HG03159 (cell line): ENCODE data around the gene XXYLT1.
A peak's percentile ranks its signal among the peaks of the same experiment; 100 is the strongest.
"Not testable (repeated sequence)": the region's sequence is repeated elsewhere in the genome, so short reads cannot be mapped to it uniquely, and the experiment has no call there.

Source experiments
- ATAC-seq: cut with Tn5 transposase; IDR thresholded peaks from one replicate; pipeline ENCODE4 v1.9.1; 2021; ENCODE audit warnings: mild to moderate bottlenecking, moderate library complexity; ENCODE audit not compliant: unreplicated experiment

XXYLT1 gene

DNA sequence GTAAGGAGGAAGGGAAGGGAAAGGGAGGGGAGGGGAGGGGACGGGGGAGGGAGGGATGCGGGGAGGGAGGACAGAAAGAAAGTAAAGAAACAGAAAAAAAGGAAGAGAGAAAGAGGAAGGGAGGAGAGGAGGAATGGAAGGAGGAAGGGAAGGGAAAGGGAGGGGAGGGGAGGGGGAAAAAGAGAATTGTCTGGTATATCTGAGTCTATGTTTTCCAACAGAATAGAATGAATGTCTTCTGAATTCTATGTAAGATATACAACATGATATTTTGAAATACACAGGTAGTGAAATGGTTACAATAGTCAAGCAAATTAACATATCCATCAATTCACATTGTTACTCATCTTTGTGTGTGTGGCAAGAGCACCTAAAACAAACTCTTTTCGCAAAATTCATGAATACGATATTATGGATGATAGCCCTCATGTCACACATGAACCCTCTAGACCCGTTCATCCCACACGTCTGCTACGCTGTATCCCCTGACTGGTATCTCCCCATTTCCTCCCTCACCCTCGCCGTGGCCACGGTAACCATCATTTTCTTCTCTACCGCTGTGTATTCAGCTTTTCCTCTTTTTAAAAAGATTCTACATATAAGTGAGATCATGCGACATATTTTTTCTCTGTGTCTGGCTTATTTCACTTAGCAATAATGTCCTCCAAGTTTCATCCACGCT lies 168.9 kb downstream of the XXYLT1 start:
- ATAC-seq, result no peak

DNA sequence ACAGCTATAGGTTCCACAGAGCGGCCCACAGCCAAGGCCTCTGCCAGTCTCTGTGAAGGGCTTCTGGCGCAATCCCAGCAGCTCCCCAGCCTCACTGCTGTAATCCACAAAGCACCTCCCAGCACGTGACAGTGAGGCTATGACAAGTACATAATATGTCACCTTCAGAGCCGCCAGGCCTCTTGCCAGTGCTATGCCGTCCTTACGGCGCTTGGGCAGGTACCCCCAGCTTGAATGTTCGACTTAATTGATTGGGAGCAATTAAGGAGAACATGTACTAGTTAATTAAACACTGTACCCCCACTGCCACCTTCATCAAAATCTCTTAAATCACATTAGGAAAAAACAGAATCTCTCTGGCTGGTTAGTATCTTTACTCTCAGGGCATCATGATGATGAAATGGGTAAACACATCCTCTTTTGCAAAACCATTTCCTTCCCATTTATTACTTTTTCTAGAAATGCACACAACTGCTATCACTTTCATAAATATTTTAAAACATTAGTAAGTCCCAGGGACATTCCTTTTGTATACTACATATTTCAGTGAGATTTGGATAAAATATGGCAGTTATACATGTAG lies 169.9 kb downstream of the XXYLT1 start:
- peak; percentile 60 for ATAC-seq

DNA sequence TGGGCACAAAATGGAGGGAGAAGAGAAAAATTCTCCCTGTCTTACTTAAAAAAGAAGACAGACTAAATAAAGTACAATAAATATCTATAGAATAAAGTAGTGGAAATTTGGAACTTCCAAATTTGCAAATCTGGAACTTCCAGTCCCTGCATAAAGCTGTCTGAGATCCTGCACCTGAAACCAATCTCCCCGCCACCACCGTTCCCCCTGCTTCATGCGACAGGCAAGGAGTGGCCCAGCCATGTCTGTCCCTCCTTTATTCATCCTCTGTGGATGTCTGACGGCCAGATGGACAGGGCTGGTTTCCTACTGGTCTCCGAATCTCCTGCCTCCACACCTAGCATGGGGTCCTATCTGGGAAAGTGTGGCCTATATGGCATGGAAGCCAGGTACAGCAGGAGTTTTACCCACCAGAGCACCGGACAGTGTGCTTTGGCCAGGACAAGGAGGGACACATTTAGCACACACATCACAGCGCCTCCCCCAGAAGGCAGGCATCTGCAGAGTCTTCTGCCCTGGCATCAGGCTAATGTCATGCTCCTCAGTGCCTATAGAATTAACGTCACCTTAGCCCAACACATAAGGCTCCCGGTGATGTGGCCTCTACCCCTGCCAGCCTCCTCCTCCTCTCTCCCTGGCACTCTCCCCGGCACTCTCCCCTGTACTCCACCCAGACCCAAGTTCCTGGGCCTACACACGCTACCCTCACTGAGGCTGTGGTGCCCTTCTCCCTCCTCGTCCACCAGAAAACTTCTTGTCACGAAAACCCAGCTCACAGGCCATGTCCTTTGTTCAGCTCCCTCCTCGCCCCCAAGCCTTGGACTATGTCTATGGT lies 170.8 kb downstream of the XXYLT1 start:
- no peak for ATAC-seq

DNA sequence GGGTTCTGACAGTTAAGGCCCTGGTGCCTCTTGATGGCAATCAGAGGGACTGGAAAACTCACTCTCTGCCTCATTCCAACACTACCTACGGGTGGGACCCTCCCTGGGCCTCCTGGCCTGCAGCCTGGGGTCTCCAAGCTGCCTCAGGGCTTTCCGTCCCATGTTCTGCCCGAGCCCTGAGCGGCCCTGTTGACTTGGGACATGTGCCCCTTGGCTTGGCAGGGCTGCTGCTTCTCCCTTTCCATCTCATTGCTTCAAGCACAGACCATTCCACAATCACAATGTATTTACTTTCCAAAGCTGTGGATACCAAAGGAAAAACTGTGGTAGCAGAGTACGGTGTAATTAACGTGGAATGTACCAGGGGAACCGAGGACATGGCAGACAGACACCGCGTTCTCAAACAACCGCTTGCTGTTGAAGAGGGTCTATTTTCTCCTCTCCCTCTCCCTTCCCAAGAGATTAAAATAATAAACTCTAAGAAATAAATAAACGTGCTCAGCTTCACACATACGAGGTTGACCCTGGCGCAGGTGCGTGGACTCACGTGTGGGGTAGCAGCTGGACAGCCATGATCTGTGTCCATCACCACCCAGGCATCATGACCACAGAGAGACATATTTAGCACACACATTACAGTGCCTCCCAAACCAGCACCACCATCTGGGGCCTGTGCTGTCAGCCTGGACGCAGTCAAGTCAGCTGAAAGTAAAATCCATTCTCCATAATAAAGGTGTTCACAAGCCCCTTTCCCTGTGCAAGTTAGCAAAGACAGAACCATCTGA lies 172.0 kb downstream of the XXYLT1 start:
- no peak for ATAC-seq

DNA sequence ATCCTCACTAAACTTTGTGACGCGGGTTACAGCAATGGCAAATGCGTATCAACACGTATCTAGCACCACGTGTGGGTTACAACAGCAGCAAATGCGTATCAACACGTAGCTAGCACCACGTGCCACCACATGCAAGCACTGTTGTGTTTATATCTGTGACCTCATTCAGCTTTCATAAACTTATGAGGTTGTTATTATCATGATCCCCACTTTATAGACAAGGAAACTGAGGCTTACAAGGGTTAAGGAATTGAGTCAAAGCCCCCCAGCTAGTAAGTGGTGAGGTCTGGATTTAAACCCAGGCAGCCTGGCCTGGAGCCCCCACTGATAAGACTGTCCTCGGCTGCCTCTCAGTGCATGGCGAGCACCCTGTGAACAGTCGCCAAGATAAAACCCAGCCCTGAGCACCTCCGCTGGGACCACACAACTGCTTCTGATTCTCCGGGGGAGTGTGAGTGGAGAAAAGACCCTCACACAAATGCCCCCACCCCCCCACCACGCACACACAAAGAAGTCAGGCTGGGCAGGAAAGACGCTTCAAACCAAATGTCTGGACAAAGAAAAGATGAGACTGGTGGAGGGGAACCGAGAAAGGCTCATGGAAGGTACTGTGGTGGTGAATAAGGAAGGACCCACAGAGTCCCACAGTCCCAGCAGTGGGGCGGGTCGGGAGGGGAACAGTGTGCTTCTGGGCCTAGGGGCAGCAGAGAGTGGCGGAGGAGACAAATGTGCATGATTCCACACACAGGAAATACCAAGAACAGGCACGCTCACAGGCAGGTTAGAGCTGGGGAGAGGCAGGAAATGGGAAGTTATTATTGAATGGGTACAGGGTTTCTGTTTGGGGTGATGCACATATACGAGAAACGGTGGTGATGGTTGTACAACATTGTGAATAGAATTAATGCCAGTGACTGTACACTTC lies 173.4 kb downstream of the XXYLT1 start:
- no peak for ATAC-seq

DNA sequence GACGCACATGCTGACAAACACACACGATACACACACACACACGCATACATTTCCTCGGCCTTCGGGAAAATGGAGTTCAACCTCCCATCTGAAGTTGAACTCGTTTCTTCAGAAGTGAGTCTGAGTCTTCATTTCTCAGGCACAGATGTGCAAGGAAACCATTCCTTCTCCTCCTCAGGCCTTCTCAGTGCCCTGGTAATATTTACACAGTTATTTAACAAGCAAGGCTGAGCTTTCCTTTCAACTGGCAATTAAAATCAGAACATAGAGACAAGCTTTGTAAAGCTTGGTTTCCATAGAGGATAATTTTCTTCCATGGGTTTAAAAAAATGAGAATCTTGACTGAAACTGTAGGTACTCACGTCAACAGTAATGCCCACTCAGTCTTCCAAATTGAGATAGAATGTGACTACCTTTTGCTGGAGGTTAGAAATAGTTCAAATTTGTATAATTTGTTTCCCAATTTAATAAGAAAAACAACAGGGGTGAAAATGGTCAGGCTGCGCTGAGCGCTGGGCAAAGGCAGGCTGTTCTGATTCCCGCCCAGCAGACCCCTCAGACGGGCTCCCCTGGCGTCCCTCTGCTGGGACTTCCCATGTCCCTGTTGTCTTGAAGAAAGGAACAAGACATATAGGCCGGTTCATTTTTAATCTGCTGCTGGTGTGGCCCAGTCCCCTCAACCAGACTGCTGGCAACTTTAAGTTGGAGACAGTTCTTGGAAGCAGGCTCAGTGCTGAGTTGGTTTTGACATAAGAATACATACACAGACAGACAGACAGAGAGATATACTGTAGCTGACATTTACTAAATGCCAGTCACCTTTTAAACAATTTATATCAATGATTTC lies 174.3 kb downstream of the XXYLT1 start:
- no peak for ATAC-seq

DNA sequence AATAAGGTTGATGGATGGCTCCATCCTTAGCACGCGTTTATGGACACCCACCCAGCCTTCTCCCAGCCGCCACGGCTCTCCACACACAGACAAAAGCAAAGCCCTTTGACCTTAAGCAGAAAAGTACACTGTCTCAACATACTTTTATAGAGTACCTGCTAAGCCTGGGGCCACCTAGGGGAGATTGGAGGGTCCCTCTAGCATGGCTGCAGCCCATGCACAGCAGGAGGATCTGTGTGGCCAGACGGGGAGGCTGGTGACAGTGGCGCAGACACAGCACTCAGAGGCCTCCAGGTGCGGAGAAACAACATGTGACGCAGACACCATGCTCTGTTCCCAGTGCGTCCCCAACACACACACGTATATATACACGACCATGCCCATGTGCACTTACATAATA lies 174.9 kb downstream of the XXYLT1 start:
- no peak for ATAC-seq

DNA sequence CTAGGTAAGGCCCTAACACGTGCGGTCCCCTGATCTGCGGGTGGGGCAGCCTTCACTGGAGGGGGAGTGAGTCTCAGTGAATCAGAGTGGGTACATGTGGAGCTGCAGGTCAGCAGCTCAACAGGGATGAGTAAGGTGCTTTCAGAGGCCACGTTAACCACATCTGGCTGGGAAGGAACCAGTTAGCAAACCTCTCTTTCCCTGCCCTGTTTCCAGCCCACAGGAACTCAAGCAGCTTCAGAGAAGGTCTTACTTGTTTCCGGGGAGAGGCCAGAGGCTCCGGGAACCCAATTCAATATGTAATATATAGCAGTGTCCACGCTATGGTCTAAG lies 175.3 kb downstream of the XXYLT1 start:
- ATAC-seq, result no peak

DNA sequence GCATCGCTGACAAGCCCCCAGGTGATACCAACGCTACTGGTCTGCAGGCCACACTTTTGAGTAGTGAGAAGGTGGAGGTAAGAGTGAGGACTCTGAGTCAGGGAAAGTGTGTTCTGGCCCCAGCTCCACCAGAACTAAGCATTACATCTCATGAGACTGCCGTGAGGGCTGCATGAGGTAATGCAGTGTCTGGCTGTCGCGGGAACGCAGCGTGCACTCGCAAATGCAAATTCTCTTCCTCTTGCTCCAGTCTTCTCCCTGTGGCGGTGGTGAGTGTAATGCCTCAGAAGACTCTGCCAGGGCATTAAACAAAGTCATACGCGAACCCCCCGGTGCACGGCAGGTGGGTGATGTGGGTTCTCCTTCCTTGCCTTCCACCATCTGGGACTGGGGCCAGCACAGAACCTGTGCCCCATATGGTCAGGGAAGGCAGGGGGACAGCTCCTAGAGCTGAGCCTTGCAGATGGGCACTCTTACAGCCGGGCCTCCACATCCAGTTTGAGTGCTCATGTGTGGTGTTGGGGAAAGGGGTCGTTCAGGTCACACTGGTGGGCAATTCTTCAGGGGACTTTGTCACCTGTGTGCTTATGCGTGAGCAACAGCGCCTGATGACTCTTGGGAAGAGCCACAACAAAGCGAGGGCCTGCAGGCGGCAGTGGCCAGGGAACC lies 175.8 kb downstream of the XXYLT1 start:
- ATAC-seq, result peak; percentile 67

DNA sequence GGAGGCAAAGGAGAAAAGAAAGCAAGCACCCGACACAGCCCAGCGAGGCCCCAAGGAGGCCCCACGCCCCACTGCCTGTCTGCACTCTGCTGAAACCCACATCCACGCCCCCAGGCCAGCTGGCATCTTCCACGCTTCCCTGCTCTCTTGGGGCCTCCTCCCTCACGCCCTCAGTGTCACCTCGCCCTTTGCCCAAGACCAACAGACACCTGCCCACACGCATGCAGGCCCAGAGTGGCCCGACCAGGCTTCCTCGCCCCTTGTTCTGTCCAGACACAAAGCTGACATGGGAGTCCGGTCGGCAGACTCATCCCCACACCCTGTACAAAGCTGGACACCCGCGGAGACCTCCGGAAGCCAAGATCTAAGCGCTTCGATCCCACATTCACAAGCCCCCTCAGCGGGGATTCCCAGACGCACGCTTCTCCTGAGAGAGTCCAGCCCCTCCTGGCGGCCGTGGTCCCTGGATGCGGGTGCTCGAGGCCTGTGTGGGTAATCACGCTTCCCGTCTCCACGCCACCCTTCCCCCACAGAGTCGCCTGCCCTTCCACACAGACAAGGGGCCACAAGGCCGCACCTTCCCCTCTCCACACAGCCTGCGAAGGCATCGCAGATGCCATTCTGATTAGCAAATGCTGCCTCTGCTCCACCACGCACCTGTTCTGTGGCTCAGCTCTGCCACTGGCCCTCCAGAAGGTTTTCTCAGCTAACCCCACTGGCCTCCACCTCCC lies 176.6 kb downstream of the XXYLT1 start:
- ATAC-seq, result peak; percentile 68

DNA sequence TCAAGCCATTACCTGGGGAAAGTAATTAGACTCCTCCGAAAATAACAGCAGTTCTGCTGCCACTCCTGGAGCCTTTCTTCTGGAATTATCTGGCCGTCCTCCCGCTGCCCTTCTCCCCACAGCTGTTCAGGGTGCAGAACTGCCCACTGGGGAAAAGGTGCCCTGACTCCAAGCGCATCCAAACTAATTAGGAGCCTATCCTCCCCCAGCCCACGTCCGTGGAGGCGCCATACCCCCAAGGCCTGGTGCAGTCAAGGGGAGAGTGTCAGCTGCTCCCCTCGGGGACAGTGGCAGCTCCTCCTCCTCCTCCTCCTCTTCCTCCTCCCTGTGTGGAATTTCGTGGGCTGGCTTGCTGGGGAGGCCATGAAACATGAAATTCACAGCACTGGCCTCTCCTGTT lies 177.2 kb downstream of the XXYLT1 start:
- ATAC-seq, result no peak

DNA sequence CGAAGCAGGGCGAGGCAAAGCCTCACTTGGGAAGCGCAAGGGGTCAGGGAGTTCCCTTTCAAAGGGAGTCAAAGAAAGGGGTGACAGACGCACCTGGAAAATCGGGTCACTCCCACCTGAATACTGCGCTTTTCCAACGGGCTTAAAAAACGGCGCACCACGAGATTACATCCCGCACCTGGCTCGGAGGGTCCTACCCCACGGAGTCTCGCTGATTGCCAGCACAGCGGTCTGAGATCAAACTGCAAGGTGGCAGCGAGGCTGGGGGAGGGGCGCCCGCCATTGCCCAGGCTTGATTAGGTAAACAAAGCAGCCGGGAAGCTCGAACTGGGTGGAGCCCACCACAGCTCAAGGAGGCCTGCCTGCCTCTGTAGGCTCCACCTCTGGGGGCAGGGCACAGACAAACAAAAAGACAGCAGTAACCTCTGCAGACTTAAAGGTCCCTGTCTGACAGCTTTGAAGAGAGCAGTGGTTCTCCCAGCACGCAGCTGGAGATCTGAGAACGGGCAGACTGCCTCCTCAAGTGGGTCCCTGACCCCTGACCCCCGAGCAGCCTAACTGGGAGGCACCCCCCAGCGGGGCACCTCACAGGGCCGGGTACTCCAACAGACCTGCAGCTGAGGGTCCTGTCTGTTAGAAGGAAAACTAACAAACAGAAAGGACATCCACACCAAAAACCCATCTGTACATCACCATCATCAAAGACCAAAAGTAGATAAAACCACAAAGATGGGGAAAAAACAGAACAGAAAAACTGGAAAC lies 182.9 kb downstream of the XXYLT1 start:
- ATAC-seq, result not testable (repeated sequence)

DNA sequence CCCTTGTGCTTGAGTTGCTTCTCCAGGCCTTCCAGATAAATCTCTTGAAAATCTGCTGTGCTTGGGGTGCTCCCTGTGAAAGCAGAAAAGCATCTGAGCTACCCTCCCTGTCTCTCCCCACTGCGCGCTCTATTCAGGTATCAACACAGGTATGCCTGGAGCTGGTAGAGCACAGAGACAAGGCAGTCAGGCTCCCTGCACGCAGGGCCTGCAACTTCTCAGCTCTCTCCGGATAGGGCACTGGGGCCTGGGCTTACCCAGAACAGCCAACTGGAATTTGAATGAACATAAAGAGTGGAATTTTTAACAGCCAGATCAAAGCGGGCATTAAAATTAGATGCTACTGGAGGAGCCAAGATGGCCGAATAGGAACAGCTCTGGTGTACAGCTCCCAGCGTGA lies 183.6 kb downstream of the XXYLT1 start:
- ATAC-seq, result no peak

DNA sequence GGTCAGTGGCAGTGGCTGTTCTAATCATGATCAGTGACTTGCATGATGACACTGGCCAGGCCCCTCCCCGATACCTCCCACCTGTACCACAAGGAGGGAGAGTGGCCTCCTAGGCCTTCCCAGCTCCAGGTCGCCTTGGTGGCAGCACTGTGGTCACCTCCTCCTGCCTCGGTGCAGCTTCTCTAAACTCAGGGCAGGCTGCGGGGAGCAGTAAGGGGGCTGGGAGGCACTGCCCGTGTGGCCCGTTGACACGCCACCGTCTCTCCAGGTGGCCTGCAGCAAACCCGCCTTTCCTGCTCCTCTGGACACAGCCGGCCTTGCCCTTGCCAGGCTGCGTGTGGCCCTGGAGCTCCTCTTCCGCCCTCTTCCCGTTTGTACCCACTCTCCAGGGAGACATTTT lies 184.1 kb downstream of the XXYLT1 start:
- no peak for ATAC-seq

DNA sequence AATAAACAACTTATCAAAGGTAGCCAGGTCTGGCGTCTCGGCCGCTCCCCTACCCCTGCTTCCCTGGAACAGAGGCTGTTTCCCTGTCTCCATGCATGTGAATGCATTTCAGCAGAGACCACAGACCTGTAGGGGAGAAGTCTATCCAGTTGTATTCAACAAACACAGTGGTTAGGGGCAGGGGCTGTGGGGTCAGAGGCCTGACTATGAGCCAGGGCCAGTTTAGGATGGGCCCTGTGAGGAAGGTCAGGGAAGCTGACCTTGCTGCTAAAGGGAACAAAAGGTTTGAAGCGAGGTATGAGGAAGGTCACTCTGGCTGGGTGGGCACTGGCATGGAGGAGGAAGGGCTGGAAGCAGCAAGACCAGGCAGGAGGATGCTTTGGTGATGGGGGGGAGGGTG lies 184.6 kb downstream of the XXYLT1 start:
- no peak for ATAC-seq

DNA sequence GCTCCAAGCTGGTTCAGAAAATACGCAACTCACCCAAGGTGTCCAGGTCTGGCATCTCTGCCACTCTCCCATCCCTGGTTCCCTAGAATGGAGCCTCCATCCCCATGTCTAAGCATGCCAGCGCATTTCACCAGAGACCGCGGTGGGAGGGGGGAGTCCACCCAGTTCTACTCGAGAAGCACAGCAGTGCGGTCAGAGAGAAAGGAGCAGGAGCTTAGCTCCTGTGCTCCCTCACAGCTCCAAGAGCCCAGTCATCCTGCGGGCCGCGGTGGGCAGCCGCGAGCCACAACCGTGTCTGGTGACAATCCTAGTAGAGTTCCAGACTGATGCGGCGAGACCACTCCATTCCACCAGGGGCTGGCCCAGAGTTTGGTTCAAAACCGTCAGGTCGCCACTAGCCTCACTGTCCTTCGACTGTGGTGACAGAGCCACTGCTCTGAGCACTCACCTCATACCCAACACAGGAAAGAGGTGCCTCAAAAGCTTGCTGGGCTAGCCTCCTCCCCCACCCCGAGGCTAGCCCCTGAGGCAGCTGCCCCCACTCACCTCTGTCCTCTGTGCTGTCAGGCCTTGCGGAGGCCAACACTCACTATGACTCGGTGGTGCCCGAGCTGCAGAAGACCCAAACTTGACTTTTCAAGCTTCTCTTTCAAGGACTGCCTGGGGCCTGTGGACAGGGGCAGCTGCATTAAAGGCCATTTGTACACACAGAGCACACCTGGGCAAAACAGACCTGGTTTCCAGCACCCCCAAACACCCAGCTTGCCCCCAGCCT lies 185.4 kb downstream of the XXYLT1 start:
- no peak for ATAC-seq

DNA sequence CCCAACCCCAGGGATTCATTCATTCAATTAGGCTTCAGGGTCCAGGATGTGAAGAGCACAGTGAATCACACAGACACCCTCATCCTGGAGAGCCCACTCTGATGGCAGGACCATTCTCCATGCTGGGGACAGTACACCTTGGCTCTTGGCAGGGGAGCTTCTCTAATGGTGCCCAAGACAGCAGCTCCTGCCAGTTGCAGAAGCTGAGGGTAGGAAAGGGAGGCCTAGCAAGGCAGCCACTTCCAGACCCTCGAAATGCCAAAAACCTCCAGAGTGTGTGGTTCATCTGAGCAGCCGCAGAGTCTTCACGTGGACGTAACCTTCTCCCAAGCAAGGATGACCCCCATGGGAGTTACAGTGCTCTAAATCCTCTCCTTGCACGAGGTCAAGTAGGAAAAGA lies 186.2 kb downstream of the XXYLT1 start:
- no peak for ATAC-seq
